H9 (cell line): ENCODE measurements around the gene ABCF2. TPM values are rescaled to one million over a fixed set of nuclear protein-coding genes. Genes with fewer than 3 reads are reported as not detected.

ENCODE experiments used
- DNase-seq: peaks from one replicate; pipeline ENCODE4 v3.0.0-alpha.2; 2017
- H2AFZ ChIP-seq: one replicate; pipeline ENCODE4 v1.6.1; 2013; ENCODE audit warnings: mild to moderate bottlenecking, low read length, control low read depth, moderate library complexity
- H2AK5ac ChIP-seq: 2 replicates; pipeline ENCODE4 v1.6.1; 2013; ENCODE audit warnings: low read length, control low read depth, mixed read lengths; ENCODE audit not compliant: insufficient read length
- H2BK120ac ChIP-seq: one replicate; pipeline ENCODE4 v1.6.1; 2013; ENCODE audit warnings: low read depth, mild to moderate bottlenecking, low read length, control low read depth, inconsistent platforms; ENCODE audit not compliant: poor library complexity, severe bottlenecking
- H2BK12ac ChIP-seq: 2 replicates; pipeline ENCODE4 v1.6.1; 2013; ENCODE audit warnings: low read length, control low read depth, mixed read lengths, low read depth; ENCODE audit not compliant: insufficient read length
- H2BK15ac ChIP-seq: 2 replicates; pipeline ENCODE4 v1.6.1; 2013; ENCODE audit warnings: low read depth, low read length, control low read depth
- H2BK20ac ChIP-seq: one replicate; pipeline ENCODE4 v1.6.1; 2013; ENCODE audit warnings: low read depth, mild to moderate bottlenecking, low read length, control low read depth, inconsistent platforms; ENCODE audit not compliant: poor library complexity, severe bottlenecking
- H2BK5ac ChIP-seq: 2 replicates; pipeline ENCODE4 v1.6.1; 2013; ENCODE audit warnings: low read length, control low read depth, mixed read lengths; ENCODE audit not compliant: insufficient read length
- H3K14ac ChIP-seq: 2 replicates; pipeline ENCODE4 v1.6.1; 2013; ENCODE audit warnings: low read length, control low read depth; ENCODE audit not compliant: insufficient read depth
- H3K18ac ChIP-seq: 2 replicates; pipeline ENCODE4 v1.6.1; 2013; ENCODE audit warnings: low read depth, mild to moderate bottlenecking, mixed read lengths, low read length, control low read depth; ENCODE audit not compliant: insufficient read length
- H3K23ac ChIP-seq: 2 replicates; pipeline ENCODE4 v1.6.1; 2013; ENCODE audit warnings: low read length, control low read depth, mixed read lengths, low read depth; ENCODE audit not compliant: insufficient read length
- H3K23me2 ChIP-seq: 2 replicates; pipeline ENCODE4 v1.6.1; 2013; ENCODE audit warnings: low read depth, mild to moderate bottlenecking, mixed read lengths, low read length, control low read depth; ENCODE audit not compliant: insufficient read length, poor library complexity, severe bottlenecking
- H3K27ac ChIP-seq: 2 replicates; pipeline ENCODE4 v1.5.1; 2013; ENCODE audit warnings: low read length, control low read depth, mixed read lengths, low read depth; ENCODE audit not compliant: insufficient read length
- H3K27me3 ChIP-seq: 2 replicates; pipeline ENCODE4 v1.6.1; 2013; ENCODE audit warnings: low read length, control low read depth, inconsistent platforms; ENCODE audit not compliant: insufficient read depth
- H3K4ac ChIP-seq: 2 replicates; pipeline ENCODE4 v1.6.1; 2013; ENCODE audit warnings: low read depth, mild to moderate bottlenecking, control low read depth, inconsistent platforms, low read length, moderate library complexity
- H3K4me1 ChIP-seq: 2 replicates; pipeline ENCODE4 v1.6.1; 2013; ENCODE audit warnings: low read length, control low read depth, inconsistent platforms; ENCODE audit not compliant: insufficient read depth
- H3K4me2 ChIP-seq: 2 replicates; pipeline ENCODE4 v1.6.1; 2013; ENCODE audit warnings: low read length, control low read depth, mixed read lengths; ENCODE audit not compliant: insufficient read length, insufficient read depth
- H3K56ac ChIP-seq: 2 replicates; pipeline ENCODE4 v1.6.1; 2013; ENCODE audit warnings: low read depth, mild to moderate bottlenecking, mixed read lengths, low read length, control low read depth; ENCODE audit not compliant: insufficient read length
- H3K79me1 ChIP-seq: 2 replicates; pipeline ENCODE4 v1.6.1; 2013; ENCODE audit warnings: low read depth, mild to moderate bottlenecking, moderate library complexity, low read length, control low read depth, inconsistent platforms; ENCODE audit not compliant: insufficient read depth, poor library complexity, severe bottlenecking
- H3K79me2 ChIP-seq: 2 replicates; pipeline ENCODE4 v1.6.1; 2013; ENCODE audit warnings: low read length, control low read depth, inconsistent platforms; ENCODE audit not compliant: insufficient read depth
- H3K9ac ChIP-seq: 2 replicates; pipeline ENCODE4 v1.6.1; 2013; ENCODE audit warnings: low read length, control low read depth, mixed read lengths; ENCODE audit not compliant: insufficient read length; ENCODE audit errors: extremely low read depth
- H3K9me3 ChIP-seq: one replicate; pipeline ENCODE4 v1.6.1; 2013; ENCODE audit warnings: low read depth, low read length, inconsistent platforms; ENCODE audit not compliant: control insufficient read depth
- H3T11ph ChIP-seq: one replicate; pipeline ENCODE4 v1.6.1; 2013; ENCODE audit warnings: mild to moderate bottlenecking, low read length, control low read depth, inconsistent platforms
- H4K20me1 ChIP-seq: one replicate; pipeline ENCODE4 v1.6.1; 2013; ENCODE audit not compliant: control insufficient read depth, insufficient read length, insufficient read depth
- H4K5ac ChIP-seq: 2 replicates; pipeline ENCODE4 v1.6.1; 2013; ENCODE audit warnings: low read depth, mild to moderate bottlenecking, mixed read lengths, low read length, control low read depth; ENCODE audit not compliant: insufficient read length
- H4K8ac ChIP-seq: replicated peaks from 2 replicates; pipeline ENCODE4 v1.6.1; 2013; ENCODE audit warnings: low read length, control low read depth, mixed read lengths, low read depth; ENCODE audit not compliant: insufficient read length
- H4K91ac ChIP-seq: 2 replicates; pipeline ENCODE4 v1.6.1; 2013; ENCODE audit warnings: low read depth, mild to moderate bottlenecking, moderate library complexity, mixed read lengths, low read length, control low read depth; ENCODE audit not compliant: insufficient read length
- H3K27ac Mint-ChIP-seq, 3 experiments: 2 replicates in 2 of 3; 3 replicates in 1 of 3; pipeline ENCODE4 v1.8.0; 2020 to 2021; ENCODE audit warnings: mixed read lengths in 3 of 3, mild to moderate bottlenecking in 1 of 3, moderate library complexity in 1 of 3
- H3K27me3 Mint-ChIP-seq: 2 replicates; pipeline ENCODE4 v1.8.0; 2021; ENCODE audit warnings: low read depth, mild to moderate bottlenecking, moderate library complexity, mixed read lengths
- H3K36me3 Mint-ChIP-seq, 3 experiments: 2 replicates in 2 of 3; 3 replicates in 1 of 3; pipeline ENCODE4 v1.8.0; 2020 to 2021; ENCODE audit warnings: low read depth in 3 of 3, mixed read lengths in 3 of 3; ENCODE audit not compliant: insufficient read depth in 1 of 3
- H3K4me1 Mint-ChIP-seq, 2 experiments: 2 replicates each; pipeline ENCODE4 v1.8.0; 2020; ENCODE audit warnings: mixed read lengths in 2 of 2
- H3K4me3 Mint-ChIP-seq, 2 experiments: 2 replicates in 1 of 2; 3 replicates in 1 of 2; pipeline ENCODE4 v1.8.0; 2020 to 2021; ENCODE audit warnings: mild to moderate bottlenecking in 2 of 2, mixed read lengths in 2 of 2, moderate library complexity in 1 of 2
- H3K9me3 Mint-ChIP-seq, 2 experiments: 2 replicates in 1 of 2; 3 replicates in 1 of 2; pipeline ENCODE4 v1.8.0; 2020; ENCODE audit warnings: mild to moderate bottlenecking in 2 of 2, mixed read lengths in 2 of 2, moderate library complexity in 1 of 2
- CTCF ChIP-seq: fragments of 200-600 bp; sonication (generic); conservative IDR thresholded peaks from 3 replicates; pipeline ENCODE4 v1.8.0; 2021; ENCODE audit warnings: antibody characterized with exemption, mild to moderate bottlenecking
- WGBS: extraction: QIAGEN DNeasy Blood & Tissue Kit; methylation state at CpG from one replicate; pipeline ENCODE4 v1.1.7; 2013; ENCODE audit warnings: missing lambda C conversion rate, low lambda C conversion rate, mixed read lengths; ENCODE audit not compliant: insufficient read length; ENCODE audit errors: extremely low coverage; 5-methylcytosine and 5-hydroxymethylcytosine counted together
- total RNA-seq: library from RNA; stranded (reverse); gene quantifications from 2 replicates; pipeline ENCODE4 v1.2.1, GENCODE V29; 2021

The ABCF2 gene
- total RNA-seq, 1 experiment from 2014 or later: 70.1 TPM

- H3K27ac Mint-ChIP-seq: no peak overlapping the region
- no peak overlapping the region for H3K18ac ChIP-seq
- no peaks in the 10 kb centered on the region for H3K4me1 ChIP-seq
- peaks cover 19 to 28% of the 10 kb centered on the region in 2 experiments for H3K9me3 Mint-ChIP-seq
- peaks cover 4% of the 10 kb centered on the region; the same call in 1 of the 2 replicates for H3K27me3 ChIP-seq
- no peaks in the 10 kb centered on the region for H3K79me1 ChIP-seq
- no peaks in the 10 kb centered on the region for H3K9me3 ChIP-seq
- H3K36me3 Mint-ChIP-seq: peaks cover 0 to 3% (median 0%) of the 10 kb centered on the region in 3 experiments; a peak in 2 of 7 replicates
- H3K9ac ChIP-seq: no peak overlapping the region
- H2BK120ac ChIP-seq: no peak overlapping the region
- no peak overlapping the region for H3K4me2 ChIP-seq
- H3K4me1 Mint-ChIP-seq: peaks cover 3 to 12% of the 10 kb centered on the region in 2 experiments; a peak in 3 of 4 replicates
- H4K5ac ChIP-seq: no peak overlapping the region
- no peaks in the 10 kb centered on the region for H3K23me2 ChIP-seq
- H3K4me3 Mint-ChIP-seq: no peak overlapping the region
- DNase-seq: peak; percentile 14
- H3K23ac ChIP-seq: no peak overlapping the region
- H2BK20ac ChIP-seq: no peak overlapping the region
- no peak overlapping the region for H3K14ac ChIP-seq
- no peaks in the 10 kb centered on the region for H4K20me1 ChIP-seq
- no peak overlapping the region for H3K4ac ChIP-seq
- no peak overlapping the region for H2BK15ac ChIP-seq
- H3K79me2 ChIP-seq: no peaks in the 10 kb centered on the region
- H4K91ac ChIP-seq: no peak overlapping the region
- H3K27ac ChIP-seq: no peak overlapping the region
- H2AFZ ChIP-seq: no peak overlapping the region
- no peak overlapping the region for H2BK12ac ChIP-seq
- no CpG with 5 or more reads among the region's 16 CpGs for WGBS
- TF ChIP-seq CTCF: no peak
- no peak overlapping the region for H2AK5ac ChIP-seq
- H3K56ac ChIP-seq: no peak overlapping the region
- no peak overlapping the region for H4K8ac ChIP-seq
- H2BK5ac ChIP-seq: no peak overlapping the region
- no peak overlapping the region for H3T11ph ChIP-seq
- H3K27me3 Mint-ChIP-seq: peaks cover 92% of the 10 kb centered on the region
Measured at GRCh38 chr7:151175047-151175792, 51.8 kb downstream of the ABCF2 start.
